DOHH2 (cell line): ENCODE measurements around the gene KLHDC9.
A peak's percentile ranks its signal among the peaks of the same experiment; 100 is the strongest.
"Not testable (repeated sequence)": the region's sequence is repeated elsewhere in the genome, so short reads cannot be mapped to it uniquely, and the experiment has no call there.

Source experiments
- H3F3A ChIP-seq: fragments of 200-600 bp; sonication (generic), shearing (Covaris generic); 2 replicates; pipeline ENCODE4 v1.6.0; 2016; ENCODE audit warnings: antibody characterized with exemption, mild to moderate bottlenecking; ENCODE audit not compliant: control insufficient read depth, insufficient read depth
- H3K27ac ChIP-seq: fragments of 200-600 bp; sonication (generic); 2 replicates; pipeline ENCODE4 v1.5.1; 2014; ENCODE audit warnings: low read depth, mild to moderate bottlenecking, low read length, moderate library complexity
- H3K27me3 ChIP-seq: fragments of 200-600 bp; sonication (generic); 2 replicates; pipeline ENCODE4 v1.6.1; 2014; ENCODE audit warnings: mild to moderate bottlenecking, low read length, mixed read lengths; ENCODE audit not compliant: control insufficient read depth
- H3K36me3 ChIP-seq: fragments of 200-600 bp; sonication (generic); 2 replicates; pipeline ENCODE4 v1.6.1; 2014; ENCODE audit warnings: mild to moderate bottlenecking, low read length, moderate library complexity, mixed read lengths; ENCODE audit not compliant: control insufficient read depth
- H3K4me1 ChIP-seq: fragments of 200-600 bp; sonication (generic); 2 replicates; pipeline ENCODE4 v1.6.1; 2014; ENCODE audit warnings: mild to moderate bottlenecking, low read length, mixed read lengths; ENCODE audit not compliant: control insufficient read depth
- H3K4me2 ChIP-seq: fragments of 200-600 bp; sonication (generic); 2 replicates; pipeline ENCODE4 v1.6.0; 2014; ENCODE audit warnings: mild to moderate bottlenecking, low read length, moderate library complexity
- H3K4me3 ChIP-seq: fragments of 200-600 bp; sonication (generic); 2 replicates; pipeline ENCODE4 v1.5.1; 2014; ENCODE audit warnings: mild to moderate bottlenecking, low read length, mixed read lengths
- H3K79me2 ChIP-seq: fragments of 200-600 bp; sonication (generic); 2 replicates; pipeline ENCODE4 v1.6.1; 2014; ENCODE audit warnings: mild to moderate bottlenecking, low read length, mixed read lengths; ENCODE audit not compliant: control insufficient read depth
- H3K9me2 ChIP-seq: fragments of 200-600 bp; sonication (generic); replicated peaks from 2 replicates; pipeline ENCODE4 v1.6.1; 2014; ENCODE audit warnings: mild to moderate bottlenecking, low read length, mixed read lengths; ENCODE audit not compliant: control insufficient read depth
- H3K9me3 ChIP-seq: fragments of 200-600 bp; sonication (generic); 2 replicates; pipeline ENCODE4 v1.6.1; 2014; ENCODE audit warnings: antibody characterized with exemption, low read length, mixed read lengths; ENCODE audit not compliant: control insufficient read depth, insufficient read depth
- H4K20me1 ChIP-seq: fragments of 200-600 bp; sonication (generic); 2 replicates; pipeline ENCODE4 v1.6.0; 2014; ENCODE audit warnings: low read depth, mild to moderate bottlenecking, antibody characterized with exemption, low read length, moderate library complexity; ENCODE audit not compliant: control insufficient read depth, insufficient read depth
- CTCF ChIP-seq: fragments of 200-600 bp; sonication (generic); IDR thresholded peaks from one replicate; pipeline ENCODE4 v1.5.1; 2014; ENCODE audit warnings: antibody characterized with exemption, mild to moderate bottlenecking, low read depth, low read length; ENCODE audit not compliant: poor library complexity, severe bottlenecking
- EZH2phosphoT487 ChIP-seq: fragments of 200-600 bp; sonication (generic); IDR thresholded peaks from 2 replicates; pipeline ENCODE4 v1.6.1; 2017; ENCODE audit warnings: borderline replicate concordance, mild to moderate bottlenecking, antibody characterized with exemption, low read length, moderate library complexity, mixed read lengths

Gene KLHDC9

GRCh38 chr1:161114556-161114955, 16.4 kb downstream of the KLHDC9 start:
- Histone ChIP-seq H3F3A (0 out of 2 replicates have a peak, but pooled peaks cover 2% of the 10 kb centered on the region), H3K27me3 (no peaks in the 10 kb centered on the region), H3K4me2 (peak overlapping the region; percentile 3; the same call in 1 of the 2 replicates), H4K20me1 (peaks cover 17% of the 10 kb centered on the region; the same call in 1 of the 2 replicates), H3K9me2 (no peaks in the 10 kb centered on the region), H3K9me3 (no peaks in the 10 kb centered on the region), H3K79me2 (peaks cover 99% of the 10 kb centered on the region), H3K4me3 (no peak overlapping the region), H3K27ac (no peak overlapping the region), H3K4me1 (peaks cover 64% of the 10 kb centered on the region), H3K36me3 (peaks cover 57% of the 10 kb centered on the region)
- TF ChIP-seq CTCF, result no peak
- TF ChIP-seq EZH2phosphoT487, result no peak

GRCh38 chr1:161115132-161115711, 17.1 kb downstream of the KLHDC9 start:
- Histone ChIP-seq H3K4me2 (peak overlapping the region; percentile 95), H3K9me2 (no peaks in the 10 kb centered on the region), H3K9me3 (no peaks in the 10 kb centered on the region), H3F3A (0 out of 2 replicates have a peak, but pooled peaks cover 2% of the 10 kb centered on the region), H3K79me2 (peaks cover 93% of the 10 kb centered on the region), H3K4me1 (peaks cover 71% of the 10 kb centered on the region), H3K27me3 (no peaks in the 10 kb centered on the region), H3K27ac (no peak overlapping the region), H3K4me3 (no peak overlapping the region), H4K20me1 (peaks cover 17% of the 10 kb centered on the region; the same call in 1 of the 2 replicates), H3K36me3 (peaks cover 61% of the 10 kb centered on the region)
- TF ChIP-seq EZH2phosphoT487 (no peak), CTCF (no peak)

- not testable (repeated sequence) for H3K9me2 ChIP-seq, H3F3A ChIP-seq, H3K27me3 ChIP-seq, H3K27ac ChIP-seq, H3K9me3 ChIP-seq
- Histone ChIP-seq H3K4me3 (peak overlapping the region; percentile 97), H3K4me1 (peaks cover 73% of the 10 kb centered on the region), H3K4me2 (peak overlapping the region; percentile 95), H4K20me1 (peaks cover 17% of the 10 kb centered on the region; the same call in 1 of the 2 replicates), H3K36me3 (peaks cover 68% of the 10 kb centered on the region), H3K79me2 (peaks cover 86% of the 10 kb centered on the region)
These were observed 17.8 kb downstream of the KLHDC9 start for GRCh38 chr1:161115961-161116360.

- Histone ChIP-seq H3K4me1 (peaks cover 62% of the 10 kb centered on the region), H3K4me3 (peak within 1 kb of the TSS; percentile 97), H3K27ac (peak within 1 kb of the TSS; percentile 45), H3K36me3 (peaks cover 76% of the 10 kb centered on the region), H3F3A (0 out of 2 replicates have a peak, but pooled peaks cover 2% of the 10 kb centered on the region), H3K27me3 (no peaks in the 10 kb centered on the region), H3K9me3 (no peaks in the 10 kb centered on the region), H3K79me2 (peaks cover 66% of the 10 kb centered on the region), H3K4me2 (peak within 1 kb of the TSS; percentile 95), H4K20me1 (peaks cover 10% of the 10 kb centered on the region; the same call in 1 of the 2 replicates), H3K9me2 (no peaks in the 10 kb centered on the region)
- no peak for TF ChIP-seq EZH2phosphoT487
- TF ChIP-seq CTCF, result no peak
These were observed 19.8 kb downstream of the KLHDC9 start, which contains the start of the genes NIT1 and PFDN2 for GRCh38 chr1:161117759-161118581. TSS of gene NIT1 (plus strand) at chr1:161118105. CDS start at chr1:161118177, 72 bp downstream. TSS of gene PFDN2 (minus strand) at chr1:161118037. CDS start at chr1:161118026, 11 bp downstream.
